ENCODE results near the gene CRHR2. TPM values are rescaled to one million over a fixed set of nuclear protein-coding genes. Genes with fewer than 3 reads are reported as not detected.

The CRHR2 gene
- total and polyA plus RNA-seq, 2 of the 13 experiments (the other 11 are each of a cell fraction or from before 2014, with no cell fraction given) = not detected

GRCh38 chr7:30625283-30625682 is 57.0 kb downstream of the CRHR2 start:
- ChIA-PET POLR2A (no interaction called here), CTCF (ENCODE audit: low intra/inter-chr PET ratio, low total read pairs) (no interaction called here)
- BruUV-seq (replicated peaks) = no TSS peak
- DNase-seq (ENCODE audit: low spot score) = no peak
- WGBS (ENCODE audit: low lambda C conversion rate) = 100% methylated on average over 1 of the region's 1 CpG
- H3K79me2 ChIP-seq (ENCODE audit: insufficient read depth, low read length) = no peaks in the 10 kb centered on the region
- no peaks in the 10 kb centered on the region for H3K27me3 ChIP-seq (ENCODE audit: control insufficient read depth in 1 of 2, insufficient read depth in 2 of 2, low read length in 2 of 2)
- no peak overlapping the region for H3K4me2 ChIP-seq (ENCODE audit: low read depth, low read length)
- no peak overlapping the region for H3K4me3 ChIP-seq (replicated peaks in 1 of 3; ENCODE audit: insufficient read depth in 1 of 3, low read depth in 2 of 3, low read length in 3 of 3)
- H3K9me3 ChIP-seq (ENCODE audit: low read length) = no peaks in the 10 kb centered on the region
- no peaks in the 10 kb centered on the region for H4K20me1 ChIP-seq (ENCODE audit: insufficient read depth, low read length)
- H3K9ac ChIP-seq (ENCODE audit: insufficient read depth, low read depth, low read length) = no peak overlapping the region
- no peak for ATAC-seq
- intact Hi-C loops (cut with micrococcal nuclease; ENCODE audit: unreplicated experiment) = no loop called here
- TF ChIP-seq MLX (CRISPR knock-in tag; IDR thresholded peaks at IDR 0.05) (no peak), STAG1 (CRISPR knock-in tag; IDR thresholded peaks at IDR 0.05) (0 out of 2 replicates have a peak, but pooled peaks have one; percentile 3)
- H2AFZ ChIP-seq (ENCODE audit: low read length) = no peak overlapping the region
- H3K4me1 ChIP-seq (ENCODE audit: insufficient read depth, low read length) = no peaks in the 10 kb centered on the region
- peaks cover 22 to 87% of the 10 kb centered on the region in 2 experiments for H3K36me3 ChIP-seq (replicated peaks in 1 of 2; ENCODE audit: control insufficient read depth in 1 of 2, insufficient read depth in 2 of 2, low read length in 2 of 2)
- in situ Hi-C loops (cut with HindIII; ENCODE audit: extremely low pct_ligation_motif_present, low pct_unique_long_range_greater_than_20kb) = no loop called here
- no peak for FAIRE-seq
- no peak overlapping the region for H3K27ac ChIP-seq (ENCODE audit: extremely low read length, insufficient read depth, low read length)

- peaks cover 10% of the 10 kb centered on the region for H3K79me2 ChIP-seq (ENCODE audit: insufficient read depth, low read length)
- H3K27me3 ChIP-seq (ENCODE audit: control insufficient read depth in 1 of 2, insufficient read depth in 2 of 2, low read length in 2 of 2) = no peaks in the 10 kb centered on the region
- CTCF ChIA-PET (ENCODE audit: low intra/inter-chr PET ratio, low total read pairs) = no interaction called here
- H4K20me1 ChIP-seq (ENCODE audit: insufficient read depth, low read length) = peaks cover 21% of the 10 kb centered on the region
- TF ChIP-seq ZNF546 (CRISPR knock-in tag; conservative IDR thresholded peaks at IDR 0.05) = no peak
- TF ChIP-seq ZNF350 (CRISPR knock-in tag; IDR thresholded peaks at IDR 0.05; ENCODE audit: borderline replicate concordance, low read depth) = no peak
- TF ChIP-seq ZBTB7A (CRISPR knock-in tag; IDR thresholded peaks at IDR 0.05) = no peak
- TF ChIP-seq TFE3 (CRISPR knock-in tag; IDR thresholded peaks at IDR 0.05) = no peak
- no peak overlapping the region for H3K4me3 ChIP-seq (replicated peaks in 1 of 3; ENCODE audit: insufficient read depth in 1 of 3, low read depth in 2 of 3, low read length in 3 of 3)
- H3K9ac ChIP-seq (ENCODE audit: insufficient read depth, low read depth, low read length) = no peak overlapping the region
- no peak overlapping the region for H3K27ac ChIP-seq (ENCODE audit: extremely low read length, insufficient read depth, low read length)
- H2AFZ ChIP-seq (ENCODE audit: low read length) = no peak overlapping the region
- no TSS peak for BruUV-seq (replicated peaks)
- in situ Hi-C loops (cut with HindIII; ENCODE audit: extremely low pct_ligation_motif_present, low pct_unique_long_range_greater_than_20kb) (loop anchor here (5.0 kb wide), 1 partner anchor 48 kb away; no protein-coding TSS in a partner anchor), intact Hi-C loops (cut with micrococcal nuclease; ENCODE audit: unreplicated experiment) (no loop called here)
- no peak for ATAC-seq
- no peak for DNase-seq (ENCODE audit: low spot score)
- H3K9me3 ChIP-seq (ENCODE audit: low read length) = no peaks in the 10 kb centered on the region
- WGBS (ENCODE audit: low lambda C conversion rate) = 92% methylated on average over 1 of the region's 1 CpG
- no peaks in the 10 kb centered on the region for H3K4me1 ChIP-seq (ENCODE audit: insufficient read depth, low read length)
- no peak overlapping the region for H3K4me2 ChIP-seq (ENCODE audit: low read depth, low read length)
- POLR2A ChIA-PET = interaction anchor here (0.6 kb wide), 1 partner anchor 15 kb away, joined by 6 read pairs; no protein-coding TSS in a partner anchor
- FAIRE-seq = no peak
- H3K36me3 ChIP-seq (replicated peaks in 1 of 2; ENCODE audit: control insufficient read depth in 1 of 2, insufficient read depth in 2 of 2, low read length in 2 of 2) = peaks cover 33 to 85% of the 10 kb centered on the region in 2 experiments
Measured at GRCh38 chr7:30618961-30619360, 63.3 kb downstream of the CRHR2 start.
